Measurements from ENCODE around the gene TDRKH.

DNA sequence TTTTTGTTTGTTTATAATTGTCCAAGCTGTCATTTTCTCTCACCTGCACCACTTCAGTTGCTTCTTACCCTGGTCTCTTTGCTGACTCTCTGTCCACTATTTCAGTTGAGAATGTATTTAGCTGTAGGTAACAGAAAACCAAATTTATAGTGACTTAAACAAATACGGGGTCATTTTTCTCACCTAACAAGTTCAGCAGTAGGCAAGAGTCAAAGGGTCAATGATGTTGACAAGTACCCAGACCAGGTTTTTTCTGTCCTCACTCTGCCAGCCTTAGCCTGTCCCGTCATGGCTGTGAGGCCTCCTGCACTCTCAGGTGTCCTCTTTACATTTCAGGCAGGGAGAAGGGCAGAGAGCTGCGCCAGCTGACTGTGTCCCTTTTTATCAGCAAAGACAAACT, 57.2 kb downstream of the TDRKH start:
- TF ChIP-seq, protein P1, sequence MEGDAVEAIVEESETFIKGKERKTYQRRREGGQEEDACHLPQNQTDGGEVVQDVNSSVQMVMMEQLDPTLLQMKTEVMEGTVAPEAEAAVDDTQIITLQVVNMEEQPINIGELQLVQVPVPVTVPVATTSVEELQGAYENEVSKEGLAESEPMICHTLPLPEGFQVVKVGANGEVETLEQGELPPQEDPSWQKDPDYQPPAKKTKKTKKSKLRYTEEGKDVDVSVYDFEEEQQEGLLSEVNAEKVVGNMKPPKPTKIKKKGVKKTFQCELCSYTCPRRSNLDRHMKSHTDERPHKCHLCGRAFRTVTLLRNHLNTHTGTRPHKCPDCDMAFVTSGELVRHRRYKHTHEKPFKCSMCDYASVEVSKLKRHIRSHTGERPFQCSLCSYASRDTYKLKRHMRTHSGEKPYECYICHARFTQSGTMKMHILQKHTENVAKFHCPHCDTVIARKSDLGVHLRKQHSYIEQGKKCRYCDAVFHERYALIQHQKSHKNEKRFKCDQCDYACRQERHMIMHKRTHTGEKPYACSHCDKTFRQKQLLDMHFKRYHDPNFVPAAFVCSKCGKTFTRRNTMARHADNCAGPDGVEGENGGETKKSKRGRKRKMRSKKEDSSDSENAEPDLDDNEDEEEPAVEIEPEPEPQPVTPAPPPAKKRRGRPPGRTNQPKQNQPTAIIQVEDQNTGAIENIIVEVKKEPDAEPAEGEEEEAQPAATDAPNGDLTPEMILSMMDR (IDR thresholded peaks at IDR 0.05) = no peak
- TF ChIP-seq EP300 (IDR thresholded peaks at IDR 0.05) = no peak
